NK-92 treated with Interleukin-12 subunit alpha and Interleukin-12 subunit beta, amount 100 ng/mL, for 24 hours (cell line): ENCODE measurements around the gene CYP27A1.
"Not testable (repeated sequence)": the region's sequence is repeated elsewhere in the genome, so short reads cannot be mapped to it uniquely, and the experiment has no call there.

Source experiments
- DNase-seq: peaks from one replicate; lab custom pipeline; 2025; lab: John Stamatoyannopoulos, UW

CYP27A1 gene

DNA sequence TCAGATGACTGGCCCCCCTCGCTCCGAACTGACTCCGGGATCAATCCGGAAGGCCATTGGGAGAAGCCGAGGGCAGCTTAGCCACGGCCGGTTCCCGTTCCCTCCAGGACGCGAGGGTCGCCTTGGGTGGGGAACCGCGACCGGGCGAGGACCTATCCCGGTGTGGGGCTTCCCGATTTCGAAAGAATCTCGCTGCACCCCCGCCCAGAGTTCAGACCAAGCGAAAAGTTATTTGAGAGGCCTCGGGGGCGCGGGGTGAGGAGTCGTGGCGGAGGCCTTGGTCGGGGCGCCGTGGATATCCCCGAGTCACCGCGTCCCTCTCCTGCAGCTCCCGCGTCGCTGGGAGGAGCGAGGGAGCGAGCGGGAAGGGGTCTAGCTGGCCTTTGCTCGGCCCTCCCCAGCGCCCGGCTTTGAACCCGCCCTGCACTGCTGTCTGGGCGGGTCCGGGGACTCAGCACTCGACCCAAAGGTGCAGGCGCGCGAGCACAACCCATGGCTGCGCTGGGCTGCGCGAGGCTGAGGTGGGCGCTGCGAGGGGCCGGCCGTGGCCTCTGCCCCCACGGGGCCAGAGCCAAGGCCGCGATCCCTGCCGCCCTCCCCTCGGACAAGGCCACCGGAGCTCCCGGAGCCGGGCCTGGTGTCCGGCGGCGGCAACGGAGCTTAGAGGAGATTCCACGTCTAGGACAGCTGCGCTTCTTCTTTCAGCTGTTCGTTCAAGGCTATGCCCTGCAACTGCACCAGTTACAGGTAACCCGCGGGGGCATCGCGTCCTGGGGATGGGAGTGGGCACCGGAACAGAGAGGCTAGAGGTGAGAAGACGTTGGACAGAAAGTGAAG, at the start of gene CYP27A1:
CYP27A1 (plus strand) TSS at position 457 of the 837 bp plus-strand sequence; CDS start at position 493, 36 bp downstream.
- no peak for DNase-seq

DNA sequence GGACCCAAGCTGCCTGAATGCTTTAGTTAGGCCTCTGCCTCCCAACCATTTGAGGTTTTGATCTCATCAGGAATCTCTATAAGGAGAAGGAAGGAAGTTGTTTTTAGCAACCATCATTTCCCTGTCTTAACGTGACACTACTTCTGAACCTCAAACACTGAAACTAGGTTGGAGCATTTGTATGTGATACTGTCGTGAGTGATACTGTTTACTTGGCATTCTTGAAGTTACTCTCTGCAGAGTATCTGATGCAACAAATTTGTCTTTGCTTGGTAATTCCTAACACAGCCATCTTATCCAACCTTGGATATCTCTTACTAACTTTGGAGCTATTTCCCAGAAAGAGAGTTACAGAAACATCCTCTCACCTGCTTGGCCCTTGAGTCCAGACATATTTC, 49.2 kb upstream of the CYP27A1 start:
- no peak for DNase-seq

DNA sequence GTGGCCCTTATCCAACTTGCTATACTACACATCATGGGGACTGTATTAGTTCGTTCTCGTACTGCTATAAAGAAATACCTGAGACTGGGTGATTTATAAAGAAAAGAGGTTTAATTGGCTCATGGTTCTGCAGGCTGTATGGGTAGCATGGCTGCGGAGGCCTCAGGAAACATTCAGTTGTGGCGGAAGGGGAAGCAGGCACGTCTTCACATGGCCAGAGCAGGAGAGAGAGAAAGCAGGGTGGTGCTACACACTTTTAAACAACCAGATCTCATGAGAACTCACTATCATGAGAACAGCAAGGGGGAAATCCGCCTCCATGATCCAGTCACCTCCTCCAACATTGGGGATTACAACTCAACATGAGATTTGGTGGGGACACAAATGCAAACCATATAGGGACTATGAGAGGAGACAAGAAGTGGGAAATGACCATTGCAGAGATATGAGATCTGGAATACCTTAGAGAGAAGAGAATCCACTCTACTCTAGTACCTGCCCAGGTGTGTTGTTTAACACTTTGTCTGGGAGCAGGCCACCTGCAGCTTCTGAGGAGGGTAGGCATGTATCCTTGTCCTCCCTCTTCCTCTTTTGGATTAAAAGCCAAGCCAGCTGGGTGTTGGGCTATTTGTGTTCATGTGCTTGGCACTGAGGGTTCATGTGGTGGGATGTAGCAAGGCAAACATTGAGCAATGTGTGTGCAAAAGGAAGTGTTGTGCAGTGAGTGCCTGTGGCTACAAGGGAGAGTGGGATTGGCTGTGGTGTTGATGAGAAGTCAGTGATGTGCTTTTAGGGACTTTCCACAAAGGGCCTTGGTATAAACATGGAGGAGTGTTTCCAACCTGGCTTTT, 48.6 kb upstream of the CYP27A1 start:
- peak; percentile 56 for DNase-seq

- no peak for DNase-seq
Observed at GRCh38 chr2:218734190-218734975, 47.6 kb upstream of the CYP27A1 start.

GRCh38 chr2:218736531-218736930, 45.4 kb upstream of the CYP27A1 start:
- DNase-seq = no peak

- no peak for DNase-seq
Observed at GRCh38 chr2:218743068-218743467, 38.9 kb upstream of the CYP27A1 start.

- DNase-seq = no peak
Observed at GRCh38 chr2:218744615-218745014, 37.3 kb upstream of the CYP27A1 start.

- no peak for DNase-seq
Observed at GRCh38 chr2:218745160-218745558, 36.8 kb upstream of the CYP27A1 start.

DNA sequence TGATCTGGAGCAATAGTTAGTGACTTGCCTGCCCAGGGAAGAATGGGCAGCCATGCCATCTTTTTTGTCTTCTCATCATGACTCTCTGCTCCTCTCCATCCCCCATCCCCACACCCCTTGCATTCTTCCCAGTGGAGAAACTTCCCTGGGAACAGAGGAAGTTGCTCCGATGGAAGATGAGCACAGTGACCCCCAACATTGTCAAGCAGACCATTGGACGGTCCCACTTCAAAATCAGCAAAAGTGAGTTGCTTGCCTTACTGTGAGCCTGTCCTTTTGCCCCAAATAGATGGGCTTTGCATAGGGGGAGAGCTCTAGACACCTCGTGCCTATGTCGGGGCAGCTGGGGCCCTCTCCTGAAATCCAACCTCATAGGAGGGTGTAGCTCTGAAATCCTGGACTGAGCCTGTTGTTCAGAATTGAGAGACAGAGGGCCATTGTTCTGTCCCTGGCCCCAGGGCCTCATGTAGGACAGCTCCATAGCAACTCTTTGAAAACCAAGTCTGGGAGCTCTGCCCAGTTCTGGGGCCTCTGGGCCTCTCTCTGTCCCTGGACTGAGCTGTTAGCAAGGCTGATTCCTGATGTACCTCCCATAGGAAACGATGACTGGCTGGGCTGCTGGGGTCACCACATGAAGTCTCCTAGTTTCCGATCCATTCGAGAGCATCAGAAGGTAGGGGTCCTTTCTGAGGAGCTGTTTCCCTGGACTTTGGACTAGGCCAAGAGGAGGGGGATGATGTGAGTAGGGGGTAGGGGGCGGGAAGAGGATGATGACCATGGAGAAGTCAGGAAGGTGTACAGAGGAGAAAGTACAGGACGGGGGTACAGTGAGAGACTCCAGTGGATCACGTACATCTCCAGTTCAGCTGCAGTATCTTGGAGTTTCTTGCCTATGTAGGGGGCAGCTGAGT, 36.1 kb upstream of the CYP27A1 start:
- no peak for DNase-seq

- DNase-seq = no peak
Observed at GRCh38 chr2:218746470-218746795, 35.5 kb upstream of the CYP27A1 start.

DNA sequence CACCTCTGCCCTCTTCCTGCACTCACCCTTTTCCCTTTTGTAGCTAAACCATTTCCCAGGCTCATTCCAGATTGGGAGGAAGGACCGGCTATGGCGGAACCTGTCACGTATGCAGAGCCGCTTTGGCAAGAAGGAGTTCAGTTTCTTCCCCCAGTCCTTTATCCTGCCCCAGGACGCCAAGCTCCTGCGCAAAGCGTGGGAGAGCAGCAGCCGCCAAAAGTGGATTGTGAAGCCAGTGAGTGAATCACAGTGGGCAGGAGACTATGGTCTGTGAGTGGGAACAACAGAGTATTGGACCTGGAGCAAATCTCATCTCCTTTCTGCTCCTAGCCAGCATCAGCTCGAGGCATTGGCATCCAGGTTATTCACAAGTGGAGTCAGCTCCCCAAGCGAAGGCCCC, 35.0 kb upstream of the CYP27A1 start:
- no peak for DNase-seq

DNA sequence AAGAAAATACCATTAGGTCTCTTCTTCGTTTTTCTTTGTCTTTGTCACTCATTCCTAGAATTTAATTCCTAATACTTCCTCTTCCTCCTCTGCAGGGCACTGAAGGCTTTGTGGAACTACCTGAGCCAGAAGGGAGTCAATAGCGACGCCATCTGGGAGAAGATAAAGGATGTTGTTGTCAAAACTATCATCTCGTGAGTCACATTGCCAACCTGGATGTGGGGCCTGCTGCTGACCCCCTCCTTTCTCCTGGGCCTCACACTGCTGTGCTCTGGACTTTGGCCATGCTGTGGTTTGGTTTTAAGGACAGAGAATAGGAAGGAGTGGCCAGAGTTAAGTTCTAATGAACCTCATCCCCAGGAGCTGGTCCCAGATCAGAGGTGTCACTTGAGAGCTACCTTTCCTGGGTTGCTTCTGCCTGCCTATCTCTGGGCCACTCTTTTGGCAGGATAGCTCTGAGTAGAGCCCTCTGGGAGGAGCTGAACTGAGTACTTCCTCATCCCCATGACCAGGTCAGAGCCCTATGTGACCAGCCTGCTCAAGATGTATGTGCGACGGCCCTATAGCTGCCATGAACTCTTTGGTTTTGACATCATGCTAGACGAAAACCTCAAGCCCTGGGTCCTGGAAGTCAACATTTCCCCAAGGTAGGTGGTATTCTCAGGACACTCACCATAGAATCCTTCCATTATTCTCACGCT, 33.1 kb upstream of the CYP27A1 start:
- DNase-seq = no peak

DNA sequence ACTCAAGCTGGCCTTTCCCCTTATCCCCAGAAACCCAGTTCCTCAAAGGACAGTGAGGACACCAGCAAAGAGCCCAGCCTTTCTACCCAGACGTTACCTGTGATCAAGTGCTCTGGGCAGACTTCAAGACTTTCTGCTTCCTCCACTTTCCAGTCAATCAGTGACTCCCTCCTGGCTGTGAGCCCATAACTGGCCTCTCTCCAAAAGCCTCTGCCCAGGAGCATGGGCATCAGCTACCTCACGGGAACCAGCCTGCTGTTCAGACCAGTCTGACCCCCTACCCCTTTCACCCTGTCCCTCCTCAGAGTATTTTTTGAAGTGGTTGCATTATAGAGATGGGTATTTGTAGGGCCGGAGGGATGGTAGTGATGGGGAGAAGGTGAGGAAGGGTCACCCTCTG, 27.7 kb upstream of the CYP27A1 start:
- DNase-seq = no peak

GRCh38 chr2:218754781-218755180, 27.2 kb upstream of the CYP27A1 start:
- no peak for DNase-seq

DNA sequence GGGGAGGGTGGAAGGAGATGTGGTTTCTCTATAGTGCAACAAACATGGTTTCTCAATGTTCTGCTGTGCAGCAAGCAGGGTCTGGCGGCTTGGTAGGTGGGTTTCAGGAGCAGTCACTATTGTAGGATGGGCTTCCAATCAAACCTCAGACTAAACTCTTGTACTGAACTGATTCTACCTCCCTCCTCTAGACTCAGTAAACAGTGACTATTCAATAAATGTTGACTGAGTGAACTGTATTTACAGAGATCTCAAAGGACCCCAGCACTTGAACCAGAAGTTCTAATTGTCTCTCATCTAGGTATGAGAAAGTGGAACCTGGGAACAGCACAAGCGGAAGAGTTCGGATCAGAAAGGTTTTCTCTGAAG, 26.8 kb upstream of the CYP27A1 start:
- DNase-seq = no peak

- no peak for DNase-seq
Observed at GRCh38 chr2:218755567-218756404, 26.2 kb upstream of the CYP27A1 start.

- DNase-seq = no peak
Observed at GRCh38 chr2:218756599-218757377, 25.2 kb upstream of the CYP27A1 start.

DNA sequence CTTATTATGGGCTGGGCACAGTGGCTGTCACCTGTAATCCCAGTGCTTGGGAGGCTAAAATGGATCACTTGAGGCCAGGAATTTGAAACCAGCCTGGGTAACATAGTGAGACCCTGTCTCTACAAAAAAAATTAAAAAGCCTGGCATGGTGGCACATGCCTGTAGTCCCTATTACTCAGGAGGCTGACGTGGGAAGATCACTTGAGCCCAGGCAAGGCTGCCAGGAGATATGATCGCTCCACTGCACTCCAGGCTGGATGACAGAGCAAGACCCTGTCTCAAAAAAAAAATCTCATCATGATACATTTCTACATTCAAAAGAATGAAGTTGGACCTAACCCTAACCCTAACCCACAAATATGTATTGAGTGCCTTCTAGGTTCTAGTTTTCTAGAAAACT, 20.2 kb upstream of the CYP27A1 start:
- DNase-seq = no peak

DNA sequence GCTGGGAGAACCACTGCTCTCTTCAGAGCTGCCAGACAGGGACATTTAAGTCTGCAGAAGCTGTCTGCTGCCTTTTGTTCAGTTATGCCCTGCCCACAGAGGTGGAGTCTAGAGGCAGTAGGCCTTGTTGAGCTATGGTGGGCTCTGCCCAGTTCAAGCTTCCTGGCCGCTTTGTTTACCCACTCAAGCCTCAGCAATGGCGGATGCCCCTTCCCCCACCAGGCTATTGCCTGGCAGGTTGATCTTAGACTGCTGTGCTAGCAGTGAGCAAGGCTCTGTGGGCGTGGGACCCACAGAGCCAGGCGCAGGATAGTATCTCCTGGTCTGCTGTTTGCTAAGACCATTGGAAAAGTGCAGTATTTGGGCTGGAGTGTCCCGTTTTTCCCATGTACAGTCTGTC, 9.2 kb upstream of the CYP27A1 start:
- DNase-seq = not testable (repeated sequence)
